Measurements from ENCODE around the gene ITGAL.

DNA sequence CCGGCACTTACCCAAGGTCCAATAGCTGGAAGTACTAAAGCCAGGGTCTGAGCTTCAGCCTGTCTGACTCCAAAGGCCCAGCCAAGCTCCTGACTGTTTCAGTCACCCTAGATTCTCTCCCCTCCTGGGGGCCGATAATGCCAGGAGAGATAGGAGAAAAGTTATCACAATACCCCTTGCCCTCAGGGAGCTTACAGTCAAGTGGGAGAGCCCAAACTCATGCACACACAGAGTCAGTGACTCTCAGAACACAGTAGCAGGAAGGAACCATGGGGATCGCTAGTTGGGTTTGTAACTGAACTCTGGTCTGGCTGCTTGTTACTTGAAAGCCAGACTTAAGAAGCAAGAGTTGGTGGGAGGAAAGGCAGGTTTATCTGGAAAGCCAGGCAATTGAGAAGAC, 39.0 kb downstream of the ITGAL start:
- TF ChIP-seq POLR2A (IDR thresholded peaks at IDR 0.05) = no peak
- TF ChIP-seq, protein P1, sequence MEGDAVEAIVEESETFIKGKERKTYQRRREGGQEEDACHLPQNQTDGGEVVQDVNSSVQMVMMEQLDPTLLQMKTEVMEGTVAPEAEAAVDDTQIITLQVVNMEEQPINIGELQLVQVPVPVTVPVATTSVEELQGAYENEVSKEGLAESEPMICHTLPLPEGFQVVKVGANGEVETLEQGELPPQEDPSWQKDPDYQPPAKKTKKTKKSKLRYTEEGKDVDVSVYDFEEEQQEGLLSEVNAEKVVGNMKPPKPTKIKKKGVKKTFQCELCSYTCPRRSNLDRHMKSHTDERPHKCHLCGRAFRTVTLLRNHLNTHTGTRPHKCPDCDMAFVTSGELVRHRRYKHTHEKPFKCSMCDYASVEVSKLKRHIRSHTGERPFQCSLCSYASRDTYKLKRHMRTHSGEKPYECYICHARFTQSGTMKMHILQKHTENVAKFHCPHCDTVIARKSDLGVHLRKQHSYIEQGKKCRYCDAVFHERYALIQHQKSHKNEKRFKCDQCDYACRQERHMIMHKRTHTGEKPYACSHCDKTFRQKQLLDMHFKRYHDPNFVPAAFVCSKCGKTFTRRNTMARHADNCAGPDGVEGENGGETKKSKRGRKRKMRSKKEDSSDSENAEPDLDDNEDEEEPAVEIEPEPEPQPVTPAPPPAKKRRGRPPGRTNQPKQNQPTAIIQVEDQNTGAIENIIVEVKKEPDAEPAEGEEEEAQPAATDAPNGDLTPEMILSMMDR (IDR thresholded peaks at IDR 0.05) = no peak
